ENCODE data around the gene SORCS2.

SORCS2 gene

GRCh38 chr4:7708238-7708637 lies 515.9 kb downstream of the SORCS2 start:
- DNase-seq (ENCODE audit: low read depth, low spot score) = no peak
- H3K4me3 ChIP-seq (ENCODE audit: low read length) = no peak overlapping the region

GRCh38 chr4:7708981-7709380 lies 516.6 kb downstream of the SORCS2 start:
- DNase-seq (ENCODE audit: low read depth, low spot score) = no peak
- no peak overlapping the region for H3K4me3 ChIP-seq (ENCODE audit: low read length)

- DNase-seq (ENCODE audit: low read depth, low spot score) = no peak
- no peak overlapping the region for H3K4me3 ChIP-seq (ENCODE audit: low read length)
Measured at GRCh38 chr4:7709431-7709830, 517.1 kb downstream of the SORCS2 start.

GRCh38 chr4:7710126-7710525 lies 517.8 kb downstream of the SORCS2 start:
- DNase-seq (ENCODE audit: low read depth, low spot score) = no peak
- H3K4me3 ChIP-seq (ENCODE audit: low read length) = no peak overlapping the region

- H3K4me3 ChIP-seq (ENCODE audit: low read length) = no peak overlapping the region
- DNase-seq (ENCODE audit: low read depth, low spot score) = no peak
Measured at GRCh38 chr4:7710576-7711306, 518.4 kb downstream of the SORCS2 start.

GRCh38 chr4:7711307-7711963 lies 519.1 kb downstream of the SORCS2 start:
- H3K4me3 ChIP-seq (ENCODE audit: low read length) = no peak overlapping the region
- DNase-seq (ENCODE audit: low read depth, low spot score) = no peak

GRCh38 chr4:7712021-7712671 lies 519.8 kb downstream of the SORCS2 start:
- DNase-seq (ENCODE audit: low read depth, low spot score) = no peak
- no peak overlapping the region for H3K4me3 ChIP-seq (ENCODE audit: low read length)

GRCh38 chr4:7713757-7714156 lies 521.4 kb downstream of the SORCS2 start:
- H3K4me3 ChIP-seq (ENCODE audit: low read length) = no peak overlapping the region
- no peak for DNase-seq (ENCODE audit: low read depth, low spot score)

GRCh38 chr4:7714176-7714575 lies 521.8 kb downstream of the SORCS2 start:
- DNase-seq (ENCODE audit: low read depth, low spot score) = no peak
- no peak overlapping the region for H3K4me3 ChIP-seq (ENCODE audit: low read length)

- no peak overlapping the region for H3K4me3 ChIP-seq (ENCODE audit: low read length)
- DNase-seq (ENCODE audit: low read depth, low spot score) = no peak
Measured at GRCh38 chr4:7714738-7715137, 522.4 kb downstream of the SORCS2 start.

- no peak overlapping the region for H3K4me3 ChIP-seq (ENCODE audit: low read length)
- DNase-seq (ENCODE audit: low read depth, low spot score) = no peak
Measured at GRCh38 chr4:7715271-7716009, 523.1 kb downstream of the SORCS2 start.

- DNase-seq (ENCODE audit: low read depth, low spot score) = no peak
- no peak overlapping the region for H3K4me3 ChIP-seq (ENCODE audit: low read length)
Measured at GRCh38 chr4:7716010-7716721, 523.8 kb downstream of the SORCS2 start.

GRCh38 chr4:7717161-7717560 lies 524.8 kb downstream of the SORCS2 start:
- no peak overlapping the region for H3K4me3 ChIP-seq (ENCODE audit: low read length)
- DNase-seq (ENCODE audit: low read depth, low spot score) = no peak

- no peak overlapping the region for H3K4me3 ChIP-seq (ENCODE audit: low read length)
- no peak for DNase-seq (ENCODE audit: low read depth, low spot score)
Measured at GRCh38 chr4:7717946-7718490, 525.7 kb downstream of the SORCS2 start.

GRCh38 chr4:7719354-7720174 lies 527.2 kb downstream of the SORCS2 start:
- H3K4me3 ChIP-seq (ENCODE audit: low read length) = no peak overlapping the region
- no peak for DNase-seq (ENCODE audit: low read depth, low spot score)

- no peak for DNase-seq (ENCODE audit: low read depth, low spot score)
- no peak overlapping the region for H3K4me3 ChIP-seq (ENCODE audit: low read length)
Measured at GRCh38 chr4:7721984-7722551, 529.7 kb downstream of the SORCS2 start.

- H3K4me3 ChIP-seq (ENCODE audit: low read length) = no peak overlapping the region
- no peak for DNase-seq (ENCODE audit: low read depth, low spot score)
Measured at GRCh38 chr4:7722766-7723387, 530.5 kb downstream of the SORCS2 start.

Data from Jurkat, Clone E6-1 (cell line).